ENCODE measurements around the gene HERC2.

GRCh38 chr15:28274635-28275034, 47.3 kb downstream of the HERC2 start:
- TF ChIP-seq SIN3A (IDR thresholded peaks at IDR 0.05; ENCODE audit: borderline replicate concordance, insufficient read depth, low read length) (no peak), TAF1 (IDR thresholded peaks at IDR 0.05; ENCODE audit: borderline replicate concordance, insufficient read depth, low read length) (no peak), REST (IDR thresholded peaks at IDR 0.05; ENCODE audit: insufficient read depth in 1 of 2, low read depth in 2 of 2, low read length in 2 of 2) (no peak), POLR2AphosphoS5 (IDR thresholded peaks at IDR 0.05; ENCODE audit: low read depth, low read length) (no peak), FOXP2 (optimal IDR thresholded peaks at IDR 0.05; ENCODE audit: borderline replicate concordance, extremely low read depth, extremely low read length, insufficient read depth) (no peak)

Data from PFSK-1 (cell line).